Subcutaneous adipose tissue (tissue), 4 donors: Measurements from ENCODE around the gene COBL. TPM values are rescaled to one million over a fixed set of nuclear protein-coding genes. Genes with fewer than 3 reads are reported as not detected.

ENCODE experiments used
- total RNA-seq, 4 donors: library from RNA; depleted of rRNA; stranded (reverse); fragments of >200 nt; gene quantifications; one replicate each; pipeline ENCODE4 v1.1.0, GENCODE V29; 2016
- TF ChIP-seq, protein P1 (sequence below): fragments of 450-650 bp; IDR thresholded peaks from one replicate; pipeline ENCODE4 v1.5.1; 2016; ENCODE audit warnings: low read depth, mild to moderate bottlenecking, control low read depth, antibody characterized with exemption, moderate library complexity

The COBL gene
- total RNA-seq, 4 donors from 2014 or later: 0.51 to 1.8 (median 0.93) TPM

GRCh38 chr7:51067258-51067657 lies 249.4 kb downstream of the COBL start:
- TF ChIP-seq, protein P1, sequence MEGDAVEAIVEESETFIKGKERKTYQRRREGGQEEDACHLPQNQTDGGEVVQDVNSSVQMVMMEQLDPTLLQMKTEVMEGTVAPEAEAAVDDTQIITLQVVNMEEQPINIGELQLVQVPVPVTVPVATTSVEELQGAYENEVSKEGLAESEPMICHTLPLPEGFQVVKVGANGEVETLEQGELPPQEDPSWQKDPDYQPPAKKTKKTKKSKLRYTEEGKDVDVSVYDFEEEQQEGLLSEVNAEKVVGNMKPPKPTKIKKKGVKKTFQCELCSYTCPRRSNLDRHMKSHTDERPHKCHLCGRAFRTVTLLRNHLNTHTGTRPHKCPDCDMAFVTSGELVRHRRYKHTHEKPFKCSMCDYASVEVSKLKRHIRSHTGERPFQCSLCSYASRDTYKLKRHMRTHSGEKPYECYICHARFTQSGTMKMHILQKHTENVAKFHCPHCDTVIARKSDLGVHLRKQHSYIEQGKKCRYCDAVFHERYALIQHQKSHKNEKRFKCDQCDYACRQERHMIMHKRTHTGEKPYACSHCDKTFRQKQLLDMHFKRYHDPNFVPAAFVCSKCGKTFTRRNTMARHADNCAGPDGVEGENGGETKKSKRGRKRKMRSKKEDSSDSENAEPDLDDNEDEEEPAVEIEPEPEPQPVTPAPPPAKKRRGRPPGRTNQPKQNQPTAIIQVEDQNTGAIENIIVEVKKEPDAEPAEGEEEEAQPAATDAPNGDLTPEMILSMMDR: no peak

- TF ChIP-seq, protein P1: no peak
These were observed 250.2 kb downstream of the COBL start for GRCh38 chr7:51066405-51066882.

DNA sequence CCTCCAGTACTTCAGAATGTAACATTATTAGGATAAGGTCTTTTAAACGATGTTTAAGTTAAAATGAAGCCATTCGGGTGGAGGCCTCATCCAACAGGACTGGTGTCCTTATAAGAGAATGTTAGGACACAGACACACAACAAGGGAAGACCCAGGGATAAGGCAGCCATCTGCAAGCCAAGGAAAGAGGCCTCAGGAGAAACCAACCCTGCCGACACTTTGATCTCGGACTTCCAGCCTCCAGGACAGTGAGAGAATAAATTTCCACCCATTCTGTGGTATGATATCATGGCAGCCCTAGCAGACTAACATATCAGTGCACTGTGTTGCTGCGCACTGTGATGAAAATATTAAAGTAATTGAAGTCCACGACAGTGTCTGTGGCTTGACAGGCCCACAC lies 250.8 kb downstream of the COBL start:
- TF ChIP-seq, protein P1: no peak

DNA sequence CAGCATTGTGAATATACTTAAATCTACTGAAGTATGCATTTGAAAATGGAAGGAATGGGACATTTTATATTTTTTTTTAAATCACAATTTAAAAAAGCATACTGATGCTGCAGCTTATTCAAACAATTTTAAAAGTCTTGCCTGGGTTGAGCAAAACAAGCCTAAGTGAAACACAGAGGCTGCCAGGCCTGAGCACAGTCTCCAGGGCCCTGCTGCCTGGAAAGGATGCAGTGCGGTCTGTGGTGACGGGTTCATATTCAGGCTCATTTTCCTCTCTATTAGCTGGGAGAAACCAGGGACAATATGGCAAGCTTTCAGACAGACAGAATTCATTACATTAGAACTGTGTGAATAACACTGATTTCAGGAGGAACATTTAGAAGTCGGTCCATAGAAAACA lies 251.9 kb downstream of the COBL start:
- TF ChIP-seq, protein P1: no peak

DNA sequence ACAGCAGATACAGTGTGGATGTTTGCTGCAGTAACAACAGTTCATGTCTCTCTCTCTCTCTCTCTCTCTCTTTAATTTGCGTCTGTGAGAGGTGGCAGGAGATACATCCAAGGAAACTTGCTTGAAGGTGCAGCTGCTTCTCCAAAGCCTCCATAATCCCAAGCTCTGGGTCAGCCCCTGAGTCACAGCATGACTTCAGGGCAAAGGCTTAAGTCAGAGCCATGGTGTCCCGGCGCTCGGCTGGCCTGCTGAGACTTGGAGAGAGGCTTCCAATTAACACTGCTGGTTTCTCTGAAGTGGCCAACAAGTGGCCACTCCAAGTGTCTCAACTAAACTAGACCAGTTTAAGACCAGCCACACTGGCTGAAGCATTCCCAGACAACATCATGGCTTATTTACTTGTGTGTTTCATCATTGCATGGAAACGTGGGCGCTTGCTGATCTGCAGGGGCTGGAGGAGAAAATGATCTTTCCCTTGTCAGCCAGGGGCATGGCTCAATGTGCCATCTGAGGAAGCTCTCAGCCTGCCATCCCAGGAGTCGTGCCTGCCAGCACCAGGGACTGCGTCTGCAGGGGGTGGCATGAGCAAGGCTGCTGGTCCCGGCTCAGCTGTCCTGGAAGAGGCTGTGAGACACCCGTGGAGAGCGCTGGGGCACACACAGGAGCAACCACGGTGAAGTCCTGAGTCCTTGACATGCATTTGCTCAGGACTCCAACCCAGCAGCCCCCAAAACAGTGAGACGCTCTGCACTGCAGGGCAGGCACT lies 254.2 kb downstream of the COBL start:
- TF ChIP-seq, protein P1: no peak

- TF ChIP-seq, protein P1: no peak
These were observed 256.1 kb downstream of the COBL start for GRCh38 chr7:51060536-51060935.

GRCh38 chr7:51059504-51060142 lies 257.0 kb downstream of the COBL start:
- TF ChIP-seq, protein P1: no peak
